HUES64 (cell line): ENCODE data around the gene CDC25C.

Experiments
- H3K27ac ChIP-seq: 2 replicates; pipeline ENCODE4 v1.7.0; 2013; ENCODE audit warnings: low read depth, low read length, inconsistent platforms
- H3K27me3 ChIP-seq: 2 replicates; pipeline ENCODE4 v1.6.1; 2013; ENCODE audit warnings: mild to moderate bottlenecking, low read length; ENCODE audit not compliant: insufficient read depth
- H3K36me3 ChIP-seq: 2 replicates; pipeline ENCODE4 v1.6.1; 2013; ENCODE audit warnings: mild to moderate bottlenecking, low read length; ENCODE audit not compliant: insufficient read depth
- H3K4me1 ChIP-seq: 2 replicates; pipeline ENCODE4 v1.6.1; 2013; ENCODE audit warnings: mild to moderate bottlenecking, low read length, moderate library complexity; ENCODE audit not compliant: insufficient read depth
- H3K4me3 ChIP-seq: 2 replicates; pipeline ENCODE4 v1.5.1; 2013; ENCODE audit warnings: mild to moderate bottlenecking, low read length, moderate library complexity
- H3K9ac ChIP-seq: 2 replicates; pipeline ENCODE4 v1.6.1; 2013; ENCODE audit warnings: mild to moderate bottlenecking, low read depth, low read length
- H3K9me3 ChIP-seq: 2 replicates; pipeline ENCODE4 v1.6.1; 2013; ENCODE audit warnings: low read depth, low read length; ENCODE audit not compliant: insufficient read depth
- WGBS: fragments of 150-250, 120-280 bp; methylation state at CpG from one replicate; pipeline ENCODE4 v1.1.7; 2013; ENCODE audit warnings: missing lambda C conversion rate; 5-methylcytosine and 5-hydroxymethylcytosine counted together

CDC25C gene

DNA sequence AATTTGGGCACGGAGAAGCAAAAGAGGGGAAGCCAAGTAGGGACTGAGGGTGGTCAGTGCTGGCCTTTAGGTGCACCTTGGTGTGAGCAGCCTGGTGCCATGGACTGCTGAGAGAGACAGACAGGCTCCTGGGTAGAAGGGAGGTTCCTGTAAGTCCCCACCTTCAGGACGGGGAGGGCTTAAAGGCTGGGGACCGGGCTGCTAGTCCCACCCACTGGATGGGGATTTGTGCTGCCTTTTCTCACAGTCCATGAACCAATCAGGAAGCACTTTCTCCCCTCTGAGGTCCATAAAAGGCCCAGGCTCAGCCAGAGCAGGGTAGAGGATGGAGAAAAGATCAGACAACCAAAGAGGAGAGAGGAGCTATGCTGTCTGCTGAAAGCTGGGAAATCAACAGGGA lies 15.2 kb downstream of the CDC25C start:
- 85% methylated on average over 3 of the region's 3 CpGs for WGBS
- no peak overlapping the region for H3K27ac ChIP-seq
- H3K36me3 ChIP-seq: peaks cover 60% of the 10 kb centered on the region
- no peaks in the 10 kb centered on the region for H3K4me1 ChIP-seq
- no peak overlapping the region for H3K4me3 ChIP-seq
- no peaks in the 10 kb centered on the region for H3K27me3 ChIP-seq
- no peak overlapping the region for H3K9ac ChIP-seq
- H3K9me3 ChIP-seq: no peaks in the 10 kb centered on the region

DNA sequence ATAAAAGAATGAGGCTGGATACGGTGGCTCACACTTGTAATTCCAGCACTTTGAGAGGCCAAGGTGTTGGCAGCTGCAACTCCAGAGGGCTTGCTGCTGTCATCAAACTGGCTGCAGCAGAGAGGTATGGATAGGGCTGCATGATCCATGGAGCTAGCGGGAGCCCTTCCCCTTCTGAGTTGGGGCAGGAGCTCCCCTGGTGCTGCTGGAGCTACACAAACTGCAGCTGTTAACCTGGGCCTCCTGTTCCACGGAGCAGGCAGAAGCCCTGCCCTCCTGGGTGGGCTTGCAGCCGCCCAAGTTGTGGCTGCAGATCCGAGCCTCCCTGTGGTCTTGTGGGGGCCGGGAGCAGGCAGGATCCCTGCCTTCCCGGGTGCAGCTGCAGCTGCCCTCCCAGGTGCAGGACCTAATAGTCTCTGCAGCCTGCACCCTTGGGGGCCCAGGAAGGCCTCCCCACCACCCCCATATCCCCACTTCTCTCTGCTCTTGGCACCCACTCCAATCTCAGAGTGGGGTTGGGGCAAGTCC lies 15.8 kb downstream of the CDC25C start:
- 91% methylated on average over 7 of the region's 7 CpGs for WGBS
- Histone ChIP-seq H3K36me3 (peaks cover 56% of the 10 kb centered on the region), H3K9ac (no peak overlapping the region)

DNA sequence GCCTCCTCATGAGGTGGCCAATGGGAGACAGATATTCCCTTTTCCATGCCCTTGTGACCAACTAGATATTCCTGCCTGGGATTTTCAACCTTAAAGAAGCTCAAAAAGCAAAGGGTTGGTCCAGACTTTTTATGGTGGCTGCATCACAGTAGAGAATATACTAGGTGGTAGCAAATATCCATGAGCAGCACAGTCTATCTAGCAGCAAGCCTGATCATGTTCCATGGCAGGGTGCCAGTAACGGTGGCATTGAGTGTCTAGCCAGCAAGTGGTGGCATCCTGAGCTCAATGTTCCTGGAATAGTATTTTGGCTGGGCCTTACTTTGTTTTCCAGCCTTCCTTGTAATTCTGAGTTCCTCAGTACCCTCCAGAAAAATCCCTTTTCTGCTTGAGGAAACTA lies 25.8 kb downstream of the CDC25C start:
- Histone ChIP-seq H3K4me1 (no peaks in the 10 kb centered on the region), H3K9ac (no peak overlapping the region), H3K4me3 (no peak overlapping the region), H3K27me3 (no peaks in the 10 kb centered on the region), H3K9me3 (no peaks in the 10 kb centered on the region), H3K36me3 (peaks cover 14% of the 10 kb centered on the region), H3K27ac (no peak overlapping the region)
- 95% methylated on average over 1 of the region's 1 CpG for WGBS

More for the DNA sequence above, 15.8 kb downstream of the CDC25C start:
- H3K27me3 ChIP-seq: no peaks in the 10 kb centered on the region
- H3K9me3 ChIP-seq: no peaks in the 10 kb centered on the region
- H3K4me1 ChIP-seq: no peaks in the 10 kb centered on the region
- no peak overlapping the region for H3K27ac ChIP-seq
- no peak overlapping the region for H3K4me3 ChIP-seq

DNA sequence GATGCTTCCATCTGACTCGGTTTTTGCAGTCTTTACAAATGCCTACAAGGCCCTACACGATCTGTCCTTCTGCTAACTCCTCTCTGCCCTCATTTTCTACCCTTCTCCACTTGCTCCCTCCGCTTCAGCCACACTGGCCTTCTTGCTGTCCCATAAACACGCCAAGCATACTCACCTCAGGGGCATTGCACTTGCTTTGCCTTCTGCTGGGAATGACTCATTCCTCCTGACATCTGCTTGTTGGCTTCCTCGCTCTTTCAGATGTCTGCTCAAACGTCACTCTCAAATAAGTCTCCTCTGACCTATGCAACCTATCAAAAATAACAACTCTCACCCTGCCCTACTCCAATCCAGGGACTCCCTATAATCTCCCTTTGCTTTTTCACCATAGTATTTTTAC lies 28.2 kb downstream of the CDC25C start:
- H3K27me3 ChIP-seq: no peaks in the 10 kb centered on the region
- no peaks in the 10 kb centered on the region for H3K9me3 ChIP-seq
- H3K9ac ChIP-seq: no peak overlapping the region
- H3K27ac ChIP-seq: no peak overlapping the region
- H3K4me1 ChIP-seq: no peaks in the 10 kb centered on the region
- WGBS: 87% methylated on average over 6 of the region's 6 CpGs
- peaks cover 9% of the 10 kb centered on the region for H3K36me3 ChIP-seq
- no peak overlapping the region for H3K4me3 ChIP-seq

DNA sequence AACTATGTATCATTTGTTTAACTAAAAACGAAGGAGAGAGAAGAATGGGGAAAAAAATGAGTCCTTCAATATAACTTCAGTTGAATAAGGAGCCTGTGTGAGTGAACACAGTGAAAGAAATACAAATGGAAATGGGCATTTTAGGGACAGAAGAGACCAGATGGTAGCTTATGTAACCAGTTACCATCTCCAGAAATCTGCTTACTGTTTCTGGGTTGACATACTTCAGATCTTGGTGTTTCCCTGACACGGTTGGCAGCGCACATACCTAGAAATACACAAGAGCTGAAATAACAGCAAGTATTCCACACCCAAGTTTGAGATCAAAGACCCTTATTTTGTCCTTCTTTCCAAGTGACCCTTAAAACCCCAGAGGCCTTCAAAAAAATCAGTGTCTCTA lies 42.3 kb downstream of the CDC25C start:
- Histone ChIP-seq H3K4me1 (no peaks in the 10 kb centered on the region), H3K9ac (no peak overlapping the region), H3K36me3 (peaks cover 52% of the 10 kb centered on the region), H3K9me3 (no peaks in the 10 kb centered on the region), H3K27ac (no peak overlapping the region), H3K27me3 (no peaks in the 10 kb centered on the region), H3K4me3 (no peak overlapping the region)
- 87% methylated on average over 3 of the region's 3 CpGs for WGBS

DNA sequence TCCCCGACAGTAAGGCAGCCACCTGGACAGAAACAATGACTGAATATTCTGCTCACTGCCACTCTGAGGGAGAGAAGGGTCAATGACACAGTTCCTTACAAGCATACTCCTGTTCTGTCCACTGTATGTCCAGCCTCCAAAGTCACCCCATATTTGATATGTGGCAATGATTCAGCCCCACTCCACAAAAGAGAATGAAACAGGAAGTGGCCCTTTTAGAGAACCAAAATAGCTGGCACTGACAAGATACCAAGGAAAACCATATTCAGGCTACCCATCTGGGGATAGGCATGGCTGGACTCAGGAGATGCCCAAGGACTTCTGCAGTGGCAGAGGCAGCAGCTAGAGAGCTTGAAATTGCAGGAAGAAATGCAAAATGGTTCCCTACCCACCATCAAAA lies 44.4 kb downstream of the CDC25C start:
- WGBS: 91% methylated on average over 1 of the region's 1 CpG
- Histone ChIP-seq H3K27ac (no peak overlapping the region), H3K9me3 (no peaks in the 10 kb centered on the region), H3K4me3 (no peak overlapping the region), H3K27me3 (no peaks in the 10 kb centered on the region), H3K4me1 (no peaks in the 10 kb centered on the region), H3K9ac (no peak overlapping the region), H3K36me3 (peaks cover 56% of the 10 kb centered on the region)

DNA sequence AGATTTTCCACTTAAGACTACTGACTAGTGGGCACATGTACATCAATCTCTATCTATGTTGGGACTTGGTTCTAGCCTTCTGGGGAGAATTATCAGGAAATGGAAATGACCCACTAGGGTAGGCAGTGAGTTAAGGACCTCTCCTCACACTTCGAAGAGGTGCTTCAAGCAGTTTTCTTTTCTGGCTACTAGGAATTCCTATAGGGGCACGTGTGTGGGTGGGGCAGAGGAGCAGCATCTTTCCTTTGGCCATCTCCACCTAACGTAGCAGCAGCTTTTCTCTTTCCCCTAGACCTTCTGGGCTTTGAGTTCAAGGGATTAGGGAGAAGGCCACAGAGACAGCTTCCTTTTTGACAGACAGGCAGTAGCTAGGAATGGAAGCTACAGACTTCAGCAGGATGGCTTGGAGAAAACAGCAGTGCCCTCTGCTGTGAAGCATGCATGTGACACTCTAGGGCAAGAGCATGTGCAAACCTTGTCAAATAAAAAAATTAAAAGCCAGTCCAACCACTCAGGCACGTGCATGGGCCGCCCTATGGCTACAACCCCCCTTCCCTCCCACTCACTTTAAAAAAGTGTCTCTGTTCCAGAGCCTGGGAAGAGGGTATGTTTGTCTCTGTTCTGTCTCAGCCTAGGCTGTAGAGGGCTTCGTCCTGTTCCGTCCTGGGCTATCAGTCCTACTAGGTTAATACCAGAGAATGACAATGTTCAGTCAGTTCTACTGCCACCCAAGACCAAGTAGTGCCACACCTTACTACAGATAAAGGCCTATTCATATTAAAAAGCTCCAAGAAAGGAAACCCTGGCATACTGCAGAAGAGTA lies 48.5 kb downstream of the CDC25C start:
- H3K27me3 ChIP-seq: no peaks in the 10 kb centered on the region
- H3K27ac ChIP-seq: no peak overlapping the region
- H3K36me3 ChIP-seq: peaks cover 31% of the 10 kb centered on the region
- no peaks in the 10 kb centered on the region for H3K9me3 ChIP-seq
- H3K9ac ChIP-seq: no peak overlapping the region
- WGBS: 82% methylated on average over 7 of the region's 7 CpGs
- no peaks in the 10 kb centered on the region for H3K4me1 ChIP-seq
- no peak overlapping the region for H3K4me3 ChIP-seq

DNA sequence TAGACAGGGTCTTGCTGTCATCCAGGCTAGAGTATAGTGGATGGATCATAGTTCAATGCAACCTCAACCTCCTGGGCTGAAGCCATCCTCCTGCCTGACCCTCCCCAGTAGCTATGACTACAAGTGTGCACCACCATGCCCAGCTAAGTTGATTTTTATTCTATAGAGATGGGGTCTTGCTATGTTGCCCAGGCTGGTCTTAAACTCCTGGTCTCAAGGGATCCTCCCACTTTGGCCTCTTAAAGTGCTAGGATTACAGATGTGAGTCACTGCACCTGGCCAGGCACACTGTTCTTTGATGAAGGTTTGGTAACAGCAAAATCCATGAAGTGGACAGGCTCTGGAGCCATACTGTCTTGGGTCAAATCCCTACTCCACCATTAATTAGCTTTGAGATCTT lies 50.7 kb downstream of the CDC25C start:
- no peak overlapping the region for H3K4me3 ChIP-seq
- peaks cover 18% of the 10 kb centered on the region for H3K36me3 ChIP-seq
- no peaks in the 10 kb centered on the region for H3K9me3 ChIP-seq
- no peak overlapping the region for H3K27ac ChIP-seq
- no peaks in the 10 kb centered on the region for H3K4me1 ChIP-seq
- H3K9ac ChIP-seq: no peak overlapping the region
- H3K27me3 ChIP-seq: peaks cover 5% of the 10 kb centered on the region

DNA sequence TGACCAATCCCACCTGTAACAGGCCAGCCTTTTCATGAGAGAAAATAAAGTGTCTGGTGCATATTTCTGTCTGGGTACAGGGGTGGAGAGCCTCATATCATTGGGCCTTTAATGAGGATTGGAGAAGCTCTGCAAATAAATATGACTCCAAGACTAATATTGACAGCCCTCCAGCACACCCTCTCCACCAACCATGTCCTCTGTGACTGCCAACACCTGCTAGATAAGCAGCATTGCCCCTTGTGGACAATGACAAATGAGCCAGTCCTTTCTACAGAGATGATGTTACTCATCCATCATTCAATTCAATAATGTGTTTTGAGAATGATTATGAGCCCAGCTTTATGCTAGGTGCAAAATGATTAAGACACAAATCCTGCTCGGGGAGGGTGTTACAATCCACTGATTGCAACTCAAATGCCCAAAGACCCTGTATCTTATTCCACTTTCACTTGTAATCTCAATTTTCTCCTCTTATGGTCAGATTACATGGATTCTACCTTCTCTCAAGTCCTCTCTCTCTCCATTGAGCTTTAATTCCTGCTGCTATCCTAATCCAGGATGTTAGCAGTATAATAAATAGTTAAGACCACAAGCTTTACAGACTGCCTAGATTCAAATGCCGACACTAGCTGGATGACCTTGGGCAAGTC lies 55.1 kb downstream of the CDC25C start:
- no peak overlapping the region for H3K9ac ChIP-seq
- peaks cover 6% of the 10 kb centered on the region for H3K4me1 ChIP-seq
- H3K36me3 ChIP-seq: no peaks in the 10 kb centered on the region
- WGBS: 88% methylated on average over 2 of the region's 2 CpGs
- peaks cover 42% of the 10 kb centered on the region for H3K27me3 ChIP-seq
- H3K27ac ChIP-seq: no peak overlapping the region
- H3K4me3 ChIP-seq: no peak overlapping the region
- H3K9me3 ChIP-seq: no peaks in the 10 kb centered on the region

DNA sequence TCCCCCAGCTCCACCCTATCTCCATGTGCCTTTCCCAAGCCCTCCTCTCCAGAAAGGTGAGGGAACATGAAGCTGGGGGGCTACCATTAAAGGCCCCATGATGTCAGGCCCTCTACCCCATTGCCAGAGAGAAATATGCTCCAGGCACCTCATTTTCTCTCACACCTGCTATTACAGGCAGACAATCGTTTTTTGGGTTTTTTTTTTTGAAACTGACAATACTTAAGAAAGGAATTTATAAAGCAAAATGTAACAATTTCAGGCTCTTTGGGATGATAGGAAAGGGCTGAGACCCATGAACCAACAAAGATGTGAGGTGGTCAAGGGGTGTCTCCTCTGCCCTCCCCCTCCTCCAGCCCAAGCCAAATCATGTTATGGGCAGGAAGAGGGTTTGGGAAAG lies 55.7 kb downstream of the CDC25C start:
- no peak overlapping the region for H3K4me3 ChIP-seq
- no peaks in the 10 kb centered on the region for H3K36me3 ChIP-seq
- WGBS: no CpG with 5 or more reads among the region's 1 CpG
- no peak overlapping the region for H3K27ac ChIP-seq
- peaks cover 6% of the 10 kb centered on the region for H3K4me1 ChIP-seq
- no peaks in the 10 kb centered on the region for H3K9me3 ChIP-seq
- peaks cover 42% of the 10 kb centered on the region for H3K27me3 ChIP-seq
- H3K9ac ChIP-seq: no peak overlapping the region

DNA sequence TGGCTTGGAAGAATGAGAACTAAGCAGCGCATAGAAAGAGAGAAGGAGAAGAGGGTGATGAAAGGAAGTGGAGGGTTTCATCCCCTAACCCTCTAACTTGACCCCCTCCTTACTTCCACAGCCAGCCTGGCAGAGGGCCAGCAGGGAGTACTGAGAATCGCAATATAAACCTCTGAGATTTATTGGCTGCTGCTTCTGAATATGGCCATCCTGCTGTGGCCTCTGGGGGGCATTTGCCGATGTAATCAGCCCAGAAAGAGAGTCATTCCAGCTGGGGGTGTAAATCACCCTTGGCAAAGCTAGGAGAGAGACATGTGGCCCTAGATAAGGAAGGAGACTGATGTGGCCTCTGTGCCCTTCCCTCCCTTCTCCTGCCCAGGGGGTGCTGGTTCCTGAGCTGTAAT lies 56.2 kb downstream of the CDC25C start:
- Histone ChIP-seq H3K4me3 (no peak overlapping the region), H3K9ac (no peak overlapping the region), H3K36me3 (no peaks in the 10 kb centered on the region), H3K27me3 (peaks cover 42% of the 10 kb centered on the region), H3K27ac (no peak overlapping the region), H3K4me1 (peaks cover 6% of the 10 kb centered on the region), H3K9me3 (no peaks in the 10 kb centered on the region)
- WGBS: 62% methylated on average over 3 of the region's 3 CpGs
